Lung (tissue), 12 donors: ENCODE results near the gene IFT57. TPM values are rescaled to one million over a fixed set of nuclear protein-coding genes. Genes with fewer than 3 reads are reported as not detected.
A peak's percentile ranks its signal among the peaks of the same experiment; 100 is the strongest.
"Not testable (repeated sequence)": the region's sequence is repeated elsewhere in the genome, so short reads cannot be mapped to it uniquely, and the experiment has no call there.

ENCODE experiments used
- ATAC-seq: fragments of 200-7000 bp; cut with Tn5 transposase; one replicate; pipeline ENCODE4 v1.9.1; 2020; ENCODE audit warnings: moderate number of reproducible peaks; ENCODE audit not compliant: insufficient read depth, low FRiP score
- DNase-seq, 3 donors: peaks; one replicate each; pipeline ENCODE4 v3.0.0-alpha.2; 2013 to 2017
- H3K27ac ChIP-seq, 2 donors: one replicate each; pipeline ENCODE4 v1.5.1; 2013; ENCODE audit warnings: mild to moderate bottlenecking in 2 of 2, moderate library complexity in 2 of 2, control low read depth in 1 of 2, inconsistent platforms in 1 of 2, low read depth in 1 of 2, low read length in 1 of 2
- H3K27me3 ChIP-seq, 3 donors: one replicate each; pipeline ENCODE4 v1.5.1; 2013; ENCODE audit warnings: low read length in 2 of 3; ENCODE audit not compliant: control insufficient read depth in 3 of 3, insufficient read depth in 3 of 3
- H3K36me3 ChIP-seq, 4 donors: one replicate each; pipeline ENCODE4 v1.5.1; 2013; ENCODE audit warnings: low read length in 4 of 4, mild to moderate bottlenecking in 1 of 4, moderate library complexity in 1 of 4; ENCODE audit not compliant: control insufficient read depth in 4 of 4, insufficient read depth in 4 of 4
- H3K4me1 ChIP-seq, 5 donors: one replicate each; pipeline ENCODE4 v1.5.1; 2013; ENCODE audit warnings: low read length in 5 of 5, mild to moderate bottlenecking in 2 of 5, moderate library complexity in 1 of 5; ENCODE audit not compliant: control insufficient read depth in 5 of 5, insufficient read depth in 5 of 5
- H3K4me3 ChIP-seq: one replicate; pipeline ENCODE4 v1.5.1; 2013; ENCODE audit warnings: mild to moderate bottlenecking, control low read depth, moderate library complexity
- H3K9ac ChIP-seq, 2 donors: one replicate each; pipeline ENCODE4 v1.5.1; 2013; ENCODE audit warnings: low read length in 2 of 2, control low read depth in 1 of 2; ENCODE audit not compliant: insufficient read depth in 1 of 2
- H3K9me3 ChIP-seq, 4 donors: one replicate each; pipeline ENCODE4 v1.5.1; 2013; ENCODE audit warnings: low read length in 3 of 4, mild to moderate bottlenecking in 1 of 4, moderate library complexity in 1 of 4; ENCODE audit not compliant: control insufficient read depth in 4 of 4, insufficient read depth in 3 of 4
- CTCF ChIP-seq: IDR thresholded peaks from 2 replicates; pipeline ENCODE4 v1.5.1; 2012; ENCODE audit warnings: mild to moderate bottlenecking; ENCODE audit errors: control extremely low read depth, extremely low read depth
- WGBS, 2 donors: extraction: QIAGEN DNeasy Blood & Tissue Kit; methylation state at CpG; one replicate each; pipeline ENCODE4 v1.1.7; 2013; 5-methylcytosine and 5-hydroxymethylcytosine counted together
- polyA plus RNA-seq, 2 donors: library from polyadenylated mRNA; stranded (reverse); fragments of 200-250 nt; gene quantifications; one replicate each; pipeline ENCODE4 v1.2.1, GENCODE V29; 2013
- total RNA-seq, 2 donors: library from RNA; depleted of rRNA in 1 of 2; stranded (reverse); fragments of >200 nt in 1 of 2; gene quantifications; one replicate each; pipeline ENCODE4 v1.2.1, GENCODE V29; 2014 to 2021
- donor health status: control.
- donor health status: control.
- donor health status: Bipolar disorder and iron deficiency.
- donor health status: healthy.
- donor health status: DM: yes; HTN: yes; CAD: no.

Gene IFT57
- total and polyA plus RNA-seq, 4 donors, result 66.1 to 205 (median 129) TPM

- Histone ChIP-seq H3K27me3 (no peaks in the 10 kb centered on the region), H3K4me3 (no peak overlapping the region), H3K9me3 (no peaks in the 10 kb centered on the region), H3K9ac (no peak overlapping the region), H3K27ac (no peak overlapping the region), H3K36me3 (peaks cover 0 to 7% (median 0%) of the 10 kb centered on the region in 4 donors), H3K4me1 (no peaks in the 10 kb centered on the region)
- ATAC-seq (no peak), DNase-seq (no peak)
- 89 to 92% methylated on average over 4 of the region's 4 CpGs for WGBS, 2 donors
- TF ChIP-seq CTCF, result no peak
Observed at GRCh38 chr3:108156312-108156853, 65.8 kb downstream of the IFT57 start.

GRCh38 chr3:108155642-108156041 is 66.6 kb downstream of the IFT57 start:
- 88 to 97% methylated on average over 4 of the region's 4 CpGs for WGBS, 2 donors
- H3K4me1 ChIP-seq, H3K9me3 ChIP-seq, H3K27me3 ChIP-seq, DNase-seq, H3K4me3 ChIP-seq, ATAC-seq, H3K27ac ChIP-seq, H3K9ac ChIP-seq, H3K36me3 ChIP-seq: not testable (repeated sequence)

GRCh38 chr3:108153451-108153981 is 68.7 kb downstream of the IFT57 start:
- Histone ChIP-seq H3K4me3 (no peak overlapping the region), H3K36me3 (no peaks in the 10 kb centered on the region), H3K9me3 (no peaks in the 10 kb centered on the region), H3K27ac (no peak overlapping the region), H3K4me1 (no peaks in the 10 kb centered on the region), H3K9ac (no peak overlapping the region), H3K27me3 (no peaks in the 10 kb centered on the region)
- DNase-seq, result peak; percentile 24 to 52 (median 47)
- TF ChIP-seq CTCF, result peak; percentile 12
- 82 to 85% methylated on average over 7 of the region's 7 CpGs for whole genome bisulfite sequencing, 2 donors
- no peak for ATAC-seq

GRCh38 chr3:108152274-108152673 is 70.0 kb downstream of the IFT57 start:
- no peaks in the 10 kb centered on the region for H3K9me3 ChIP-seq
- H3K36me3 ChIP-seq, result no peaks in the 10 kb centered on the region
- 90 to 91% methylated on average over 3 of the region's 3 CpGs for WGBS, 2 donors
- no peak overlapping the region for H3K27ac ChIP-seq
- no peak overlapping the region for H3K4me3 ChIP-seq
- DNase-seq (no peak), ATAC-seq (no peak)
- H3K27me3 ChIP-seq, result no peaks in the 10 kb centered on the region
- no peak overlapping the region for H3K9ac ChIP-seq
- TF ChIP-seq CTCF, result no peak
- no peaks in the 10 kb centered on the region for H3K4me1 ChIP-seq
